Endothelial cell of umbilical vein (primary cell): Measurements from ENCODE around the gene ZNF678.

Experiments
- CTCF ChIP-seq, 2 donors: IDR thresholded peaks; 1 replicate in 1 of 2; 2 replicates in 1 of 2; pipeline ENCODE4 v1.5.1; 2011; ENCODE audit warnings: low read length in 2 of 2, mild to moderate bottlenecking in 2 of 2, moderate library complexity in 2 of 2, control low read depth in 1 of 2, inconsistent platforms in 1 of 2, low read depth in 1 of 2; ENCODE audit not compliant: insufficient read depth in 1 of 2; ENCODE audit errors: extremely low read depth in 1 of 2
- EZH2 ChIP-seq: IDR thresholded peaks from 2 replicates; pipeline ENCODE4 v1.6.1; 2012; ENCODE audit warnings: borderline replicate concordance, low read depth, mild to moderate bottlenecking, moderate library complexity, low read length, inconsistent platforms; ENCODE audit not compliant: severe bottlenecking
- JUN ChIP-seq: IDR thresholded peaks from 2 replicates; pipeline ENCODE4 v1.6.1; 2011; ENCODE audit warnings: borderline replicate concordance, low read depth; ENCODE audit not compliant: insufficient read length, insufficient read depth
- MYC ChIP-seq: IDR thresholded peaks from one replicate; pipeline ENCODE4 v1.6.1; 2011; ENCODE audit warnings: mild to moderate bottlenecking, low read depth, low read length
- POLR2A ChIP-seq: IDR thresholded peaks from 2 replicates; pipeline ENCODE4 v1.6.1; 2012; ENCODE audit warnings: low read depth, mild to moderate bottlenecking, control low read depth, low read length
- POLR2AphosphoS5 ChIP-seq: IDR thresholded peaks from 2 replicates; pipeline ENCODE4 v1.6.1; 2012; ENCODE audit warnings: low read depth, mild to moderate bottlenecking, control low read depth, low read length, moderate library complexity; ENCODE audit not compliant: insufficient read depth

GRCh38 chr1:227559926-227560325 lies 3.4 kb upstream of the ZNF678 start:
- no peak for TF ChIP-seq CTCF (IDR thresholded peaks at IDR 0.05; ENCODE audit: extremely low read depth in 1 of 2, insufficient read depth in 1 of 2, low read depth in 1 of 2, low read length in 2 of 2)
- no peak for TF ChIP-seq MYC
- TF ChIP-seq EZH2, result peak; percentile 19
- no peak for TF ChIP-seq POLR2AphosphoS5
- TF ChIP-seq JUN, result no peak
- TF ChIP-seq POLR2A, result no peak
